B cell (primary cell): Measurements from ENCODE around the gene OST4.

Experiments used
- CTCF ChIP-seq: fragments of 200-600 bp; IDR thresholded peaks from one replicate; pipeline ENCODE4 v1.8.0; 2022; ENCODE audit warnings: antibody characterized with exemption, mild to moderate bottlenecking
- EZH2 ChIP-seq: IDR thresholded peaks from 2 replicates; pipeline ENCODE4 v1.6.1; 2012; ENCODE audit warnings: borderline replicate concordance, low read depth, mild to moderate bottlenecking, moderate library complexity, low read length; ENCODE audit not compliant: insufficient read depth, poor library complexity, severe bottlenecking

DNA sequence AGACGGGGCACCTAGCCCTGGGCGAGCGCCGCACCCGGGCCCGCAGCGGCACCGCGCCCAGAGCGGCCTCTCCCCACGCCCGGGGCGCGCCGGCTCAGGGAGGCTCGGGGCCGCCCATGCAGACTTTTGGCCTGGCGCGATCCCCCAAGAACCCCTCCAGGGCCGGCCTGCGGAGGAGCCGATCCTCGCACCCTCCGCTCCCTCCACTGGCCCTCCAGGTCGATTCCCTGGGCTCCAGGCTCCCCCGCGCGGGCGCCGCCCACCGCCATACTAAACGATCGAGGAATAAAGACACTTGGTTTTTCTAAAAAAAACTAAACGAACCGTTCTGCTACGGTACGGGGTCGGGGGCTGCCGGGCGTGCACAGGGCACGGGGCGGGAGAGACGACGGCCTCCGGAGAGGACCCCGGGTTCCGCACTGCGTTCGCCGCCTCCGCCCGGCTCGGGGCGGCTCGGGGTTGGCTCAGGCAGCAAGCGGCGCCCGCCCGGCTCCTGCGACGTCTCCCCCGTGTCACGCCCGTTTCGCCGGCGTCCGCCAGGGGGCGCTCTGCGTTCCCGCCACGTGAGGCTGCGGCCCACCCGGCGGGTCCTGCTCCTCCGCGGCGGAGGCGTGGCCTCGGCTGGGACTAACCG lies 14.8 kb upstream of the OST4 start:
- TF ChIP-seq CTCF = peak; percentile 85
- TF ChIP-seq EZH2 = no peak
